Mesodermal cell (in vitro differentiated cells): ENCODE data around the gene SLC16A9.
"Not testable (repeated sequence)": the region's sequence is repeated elsewhere in the genome, so short reads cannot be mapped to it uniquely, and the experiment has no call there.

Experiments used
- H3K27ac ChIP-seq: 2 replicates; pipeline ENCODE4 v1.7.0; 2013; ENCODE audit warnings: mild to moderate bottlenecking, low read depth, low read length, moderate library complexity; ENCODE audit not compliant: severe bottlenecking
- H3K36me3 ChIP-seq: 2 replicates; pipeline ENCODE4 v1.7.1; 2013; ENCODE audit warnings: mild to moderate bottlenecking, low read length, moderate library complexity; ENCODE audit not compliant: control insufficient read depth, insufficient read depth
- H3K4me1 ChIP-seq: one replicate; pipeline ENCODE4 v1.7.1; 2013; ENCODE audit warnings: mild to moderate bottlenecking, low read length; ENCODE audit not compliant: insufficient read depth, control insufficient read depth, poor library complexity, severe bottlenecking
- H3K4me3 ChIP-seq: 2 replicates; pipeline ENCODE4 v1.7.0; 2013; ENCODE audit warnings: low read length, control low read depth, mild to moderate bottlenecking; ENCODE audit not compliant: insufficient read depth, poor library complexity, severe bottlenecking; ENCODE audit errors: extremely low read depth
- H3K9me3 ChIP-seq: 2 replicates; pipeline ENCODE4 v1.7.1; 2013; ENCODE audit warnings: mild to moderate bottlenecking, low read length, moderate library complexity; ENCODE audit not compliant: control insufficient read depth
- WGBS, 2 experiments: methylation state at CpG; one replicate each; pipeline ENCODE4 v1.1.5; 2013; ENCODE audit warnings: missing lambda C conversion rate in 2 of 2; ENCODE audit not compliant: insufficient coverage in 2 of 2; 5-methylcytosine and 5-hydroxymethylcytosine counted together

SLC16A9 gene

DNA sequence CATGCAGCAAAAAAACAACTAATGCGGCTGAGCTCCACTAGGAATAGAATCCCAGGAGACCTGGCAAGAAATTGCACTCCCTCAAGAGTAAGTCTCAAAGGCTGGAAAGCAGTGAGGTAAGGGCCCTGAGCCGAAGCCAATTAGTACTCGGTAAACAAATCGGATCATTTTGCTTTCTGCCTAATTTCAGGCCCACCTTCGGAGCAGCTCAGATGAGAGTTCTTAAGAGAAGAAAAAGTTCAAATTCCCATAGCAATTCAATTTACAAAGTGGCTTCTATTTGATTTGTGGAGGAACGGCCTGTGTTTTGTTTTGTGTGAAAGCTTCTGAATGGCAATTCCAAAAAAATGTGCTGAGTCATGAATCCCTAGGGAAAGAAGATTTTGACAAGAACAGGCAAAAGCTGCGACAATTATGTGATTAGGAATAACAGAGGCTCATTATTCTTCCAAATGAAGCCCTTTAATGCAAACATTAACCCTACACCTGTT, 60.9 kb downstream of the SLC16A9 start:
- H3K27ac ChIP-seq = no peak overlapping the region
- no peak overlapping the region for H3K4me3 ChIP-seq
- WGBS, 2 experiments = 77 to 89% methylated on average over 2 to 5 of the region's 7 CpGs
- H3K4me1 ChIP-seq = peaks cover 4% of the 10 kb centered on the region
- no peaks in the 10 kb centered on the region for H3K36me3 ChIP-seq
- H3K9me3 ChIP-seq = peaks cover 9% of the 10 kb centered on the region

DNA sequence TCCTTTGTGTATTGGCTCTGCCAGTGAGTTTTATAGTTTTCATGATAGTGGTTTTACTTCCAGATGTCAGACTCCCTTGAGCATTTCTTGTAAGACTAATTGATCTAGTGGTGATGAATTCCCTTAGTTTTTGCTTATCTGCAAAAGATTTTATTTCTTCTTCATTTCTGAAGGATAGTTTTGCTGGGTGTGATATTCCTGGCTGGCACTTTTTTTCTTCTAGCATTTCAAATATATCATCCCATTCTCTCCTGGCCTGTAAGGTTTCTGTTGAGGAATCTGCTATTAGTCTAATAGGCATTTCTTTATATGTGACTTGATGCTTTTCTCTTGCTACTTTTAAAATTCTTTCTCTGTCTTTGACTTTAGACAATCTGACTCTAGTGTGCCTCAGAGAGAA, 64.8 kb downstream of the SLC16A9 start:
- no peak overlapping the region for H3K4me3 ChIP-seq

DNA sequence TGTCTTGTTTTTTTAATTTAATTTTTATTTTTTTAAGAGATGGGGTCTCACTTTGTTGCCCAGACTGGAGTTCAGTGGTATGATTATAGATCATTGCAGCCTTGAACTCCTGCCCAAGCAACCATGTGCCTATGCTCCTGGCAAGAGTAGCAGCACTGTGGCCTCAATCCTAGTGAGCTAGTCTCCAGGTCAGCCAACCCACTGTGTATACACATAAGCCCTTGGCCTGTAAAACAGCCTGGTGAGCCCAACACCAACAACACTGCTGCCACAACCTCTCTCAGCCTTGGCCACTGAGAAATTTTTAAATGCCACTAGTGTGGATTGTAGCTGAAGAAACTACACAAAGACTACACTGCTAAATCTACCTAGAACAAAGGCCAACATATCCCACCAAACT, 68.0 kb downstream of the SLC16A9 start:
- not testable (repeated sequence) for H3K36me3 ChIP-seq, H3K4me3 ChIP-seq, H3K9me3 ChIP-seq, H3K4me1 ChIP-seq, H3K27ac ChIP-seq

More for the DNA sequence above, 64.8 kb downstream of the SLC16A9 start:
- peaks cover 9% of the 10 kb centered on the region for H3K9me3 ChIP-seq
- peaks cover 4% of the 10 kb centered on the region for H3K4me1 ChIP-seq
- H3K36me3 ChIP-seq = no peaks in the 10 kb centered on the region
- H3K27ac ChIP-seq = no peak overlapping the region

- no peak overlapping the region for H3K4me3 ChIP-seq
- no peak overlapping the region for H3K27ac ChIP-seq
- WGBS, 2 experiments = 93 to 100% methylated on average over 1 of the region's 1 CpG
- no peaks in the 10 kb centered on the region for H3K4me1 ChIP-seq
- H3K9me3 ChIP-seq = no peaks in the 10 kb centered on the region
- no peaks in the 10 kb centered on the region for H3K36me3 ChIP-seq
These were observed 74.0 kb downstream of the SLC16A9 start for GRCh38 chr10:59635502-59636290.

- no peaks in the 10 kb centered on the region for H3K36me3 ChIP-seq
- WGBS, 2 experiments = 93 to 100% methylated on average over 1 to 2 of the region's 2 CpGs
- no peaks in the 10 kb centered on the region for H3K9me3 ChIP-seq
- H3K27ac ChIP-seq = no peak overlapping the region
- no peaks in the 10 kb centered on the region for H3K4me1 ChIP-seq
- H3K4me3 ChIP-seq = no peak overlapping the region
These were observed 75.5 kb downstream of the SLC16A9 start for GRCh38 chr10:59634102-59634501.

DNA sequence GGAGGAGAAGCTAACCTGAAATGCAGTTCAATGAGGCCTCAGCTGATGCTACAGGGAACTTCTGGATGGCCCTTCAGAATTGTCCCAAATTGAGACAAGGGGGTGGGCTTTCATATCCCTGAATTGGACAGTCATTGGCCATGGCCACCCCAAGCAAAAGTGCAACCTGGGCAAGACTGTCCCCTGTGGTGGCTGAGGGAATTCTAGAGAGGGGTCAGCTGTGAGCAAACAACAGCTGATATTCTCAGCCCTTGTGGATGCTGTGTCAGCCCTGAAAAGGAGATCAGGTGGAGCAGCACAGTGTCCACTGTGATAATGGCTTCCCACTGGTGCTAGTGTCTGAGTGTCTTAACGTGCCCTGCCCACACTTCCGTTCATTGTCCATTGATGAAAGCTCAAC, 76.6 kb downstream of the SLC16A9 start:
- Histone ChIP-seq H3K27ac (no peak overlapping the region), H3K4me1 (no peaks in the 10 kb centered on the region), H3K9me3 (no peaks in the 10 kb centered on the region), H3K4me3 (no peak overlapping the region), H3K36me3 (no peaks in the 10 kb centered on the region)
- 86 to 89% methylated on average over 2 of the region's 2 CpGs for WGBS, 2 experiments

GRCh38 chr10:59631882-59632807, 77.5 kb downstream of the SLC16A9 start:
- WGBS, 2 experiments = 69% methylated on average over 1 of the region's 4 CpGs; no CpG with 5 or more reads in 1 of the 2 experiments
- no peaks in the 10 kb centered on the region for H3K9me3 ChIP-seq
- H3K4me3 ChIP-seq = no peak overlapping the region
- no peak overlapping the region for H3K27ac ChIP-seq
- H3K4me1 ChIP-seq = no peaks in the 10 kb centered on the region
- H3K36me3 ChIP-seq = no peaks in the 10 kb centered on the region

DNA sequence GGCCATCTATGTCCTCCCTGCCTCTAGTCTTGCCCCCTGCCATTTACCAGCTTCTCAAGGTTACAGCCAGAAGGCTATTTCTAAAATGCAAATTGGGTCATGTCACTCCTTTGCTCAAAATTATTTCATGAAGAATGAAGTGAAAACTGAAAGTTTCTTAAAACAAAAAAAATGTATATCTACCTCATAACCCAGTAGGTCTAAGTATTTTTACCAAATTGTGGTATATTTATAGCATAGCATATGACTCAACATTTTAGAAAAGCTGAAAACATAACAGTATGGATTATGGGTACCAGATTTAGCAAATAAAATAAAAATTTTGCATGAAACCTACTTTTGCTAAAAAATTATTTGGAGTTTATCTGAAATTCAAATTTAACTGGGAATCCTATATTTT, 78.4 kb downstream of the SLC16A9 start:
- H3K9me3 ChIP-seq = no peaks in the 10 kb centered on the region
- H3K36me3 ChIP-seq = no peaks in the 10 kb centered on the region
- no peak overlapping the region for H3K4me3 ChIP-seq

GRCh38 chr10:59628965-59629364, 80.7 kb downstream of the SLC16A9 start:
- Histone ChIP-seq H3K4me3 (no peak overlapping the region), H3K4me1 (no peaks in the 10 kb centered on the region), H3K36me3 (no peaks in the 10 kb centered on the region), H3K9me3 (no peaks in the 10 kb centered on the region), H3K27ac (no peak overlapping the region)
- WGBS, 2 experiments = 100% methylated on average over 1 of the region's 4 CpGs; no CpG with 5 or more reads in 1 of the 2 experiments

More for the DNA sequence above, 78.4 kb downstream of the SLC16A9 start:
- no peaks in the 10 kb centered on the region for H3K4me1 ChIP-seq
- H3K27ac ChIP-seq = no peak overlapping the region

DNA sequence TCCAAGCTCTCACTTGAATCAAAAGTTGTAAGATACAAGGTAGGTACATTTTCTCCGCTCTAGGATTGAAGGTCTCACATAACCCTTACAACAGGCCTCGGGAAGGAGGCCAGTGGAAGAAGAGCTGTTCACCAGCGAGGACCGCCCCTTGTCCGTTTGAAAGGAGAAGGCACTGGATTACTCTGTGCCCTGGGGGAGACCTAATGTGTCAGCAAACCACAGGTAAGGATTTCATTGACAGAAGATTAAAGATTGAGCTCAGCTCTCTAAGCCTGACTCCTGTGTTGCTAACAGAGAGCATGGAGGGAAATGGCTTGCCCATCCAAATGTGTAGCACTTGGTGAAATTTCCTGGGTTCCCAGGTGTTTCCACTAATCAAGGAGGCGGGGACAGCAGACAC, 81.2 kb downstream of the SLC16A9 start:
- no peaks in the 10 kb centered on the region for H3K4me1 ChIP-seq
- 60 to 86% methylated on average over 4 to 5 of the region's 6 CpGs for WGBS, 2 experiments
- no peaks in the 10 kb centered on the region for H3K9me3 ChIP-seq
- H3K27ac ChIP-seq = no peak overlapping the region
- no peaks in the 10 kb centered on the region for H3K36me3 ChIP-seq
- no peak overlapping the region for H3K4me3 ChIP-seq
